Activated T-helper 1 cell treated with Interleukin-2 at 50 U/mL for 16 hours (primary cell): ENCODE measurements around the gene KCNH6.

Experiments used
- DNase-seq: peaks from one replicate; pipeline ENCODE4 v3.0.0-alpha.2; 2020; ENCODE audit warnings: low read depth

Gene KCNH6

DNA sequence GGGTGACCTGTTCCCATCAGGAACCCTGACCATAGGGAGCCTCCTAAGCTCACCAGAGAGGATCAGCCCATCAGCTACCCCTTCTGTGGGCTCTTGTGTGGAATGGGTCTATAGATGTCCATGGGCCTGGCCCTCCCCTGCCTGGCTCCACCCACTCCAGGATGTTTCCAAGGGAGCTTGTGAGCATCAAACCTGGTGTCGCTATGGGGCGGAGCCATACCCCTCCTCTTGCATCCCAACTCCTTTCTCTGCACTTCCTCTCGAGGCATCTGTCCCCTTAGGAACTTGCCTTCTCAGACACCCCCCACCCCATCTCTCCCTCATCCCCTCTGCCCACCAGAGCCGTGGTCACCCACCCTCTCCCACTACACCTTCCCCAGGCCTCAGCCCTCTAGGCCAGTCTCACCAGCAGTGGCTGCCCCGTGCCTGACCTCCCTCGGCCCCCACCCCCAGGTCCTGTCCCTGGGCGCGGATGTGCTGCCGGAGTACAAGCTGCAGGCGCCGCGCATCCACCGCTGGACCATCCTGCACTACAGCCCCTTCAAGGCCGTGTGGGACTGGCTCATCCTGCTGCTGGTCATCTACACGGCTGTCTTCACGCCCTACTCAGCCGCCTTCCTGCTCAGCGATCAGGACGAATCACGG, 10.4 kb downstream of the KCNH6 start:
- no peak for DNase-seq

DNA sequence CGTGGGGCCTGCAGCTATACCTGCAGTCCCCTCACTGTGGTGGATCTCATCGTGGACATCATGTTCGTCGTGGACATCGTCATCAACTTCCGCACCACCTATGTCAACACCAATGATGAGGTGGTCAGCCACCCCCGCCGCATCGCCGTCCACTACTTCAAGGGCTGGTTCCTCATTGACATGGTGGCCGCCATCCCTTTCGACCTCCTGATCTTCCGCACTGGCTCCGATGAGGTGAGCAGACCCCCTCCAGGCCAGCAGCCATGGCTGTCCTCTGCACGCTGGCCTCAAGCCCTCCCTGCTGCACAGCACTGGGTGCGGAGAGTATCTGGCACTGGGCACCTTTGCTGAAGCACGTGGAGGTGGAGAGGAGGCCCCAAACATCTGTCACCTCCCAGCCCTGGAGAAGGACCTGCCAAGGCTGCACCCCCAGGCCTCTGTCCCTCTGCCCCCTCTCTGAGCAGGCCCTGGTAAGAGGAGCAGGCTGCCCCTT, 11.0 kb downstream of the KCNH6 start:
- DNase-seq, result no peak

DNA sequence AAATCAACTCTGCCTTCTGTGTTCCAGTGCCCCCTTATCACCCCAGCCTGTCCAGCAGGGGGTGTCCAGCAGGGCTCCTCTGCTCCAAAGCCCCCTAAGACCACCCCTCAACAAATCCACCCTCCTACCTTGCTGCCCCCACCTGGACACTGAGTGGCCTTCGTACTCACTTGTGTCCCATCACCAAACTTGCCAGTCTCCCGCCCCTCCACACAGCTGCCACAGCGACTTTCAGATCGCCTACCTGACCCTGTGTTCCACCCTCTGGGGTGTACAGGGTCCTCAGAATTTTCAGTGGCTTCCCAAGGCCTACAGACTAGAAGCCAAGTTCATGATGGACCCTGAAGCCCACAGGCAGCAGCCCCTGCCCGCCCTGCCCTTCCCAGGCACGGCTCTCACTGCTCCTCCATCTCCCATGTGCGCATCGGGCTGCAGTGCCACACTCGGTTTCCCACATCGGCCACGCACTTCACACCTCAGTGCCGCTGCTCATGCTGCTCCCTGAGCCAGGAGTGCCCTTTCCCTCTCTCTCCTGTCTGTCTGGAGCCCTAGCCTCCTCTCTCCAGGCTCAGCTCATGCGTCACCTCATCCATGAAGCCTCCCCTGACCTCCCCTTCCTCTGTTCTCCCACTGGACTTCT, 11.8 kb downstream of the KCNH6 start:
- DNase-seq, result no peak

GRCh38 chr17:63535640-63536039, 12.5 kb downstream of the KCNH6 start:
- no peak for DNase-seq

DNA sequence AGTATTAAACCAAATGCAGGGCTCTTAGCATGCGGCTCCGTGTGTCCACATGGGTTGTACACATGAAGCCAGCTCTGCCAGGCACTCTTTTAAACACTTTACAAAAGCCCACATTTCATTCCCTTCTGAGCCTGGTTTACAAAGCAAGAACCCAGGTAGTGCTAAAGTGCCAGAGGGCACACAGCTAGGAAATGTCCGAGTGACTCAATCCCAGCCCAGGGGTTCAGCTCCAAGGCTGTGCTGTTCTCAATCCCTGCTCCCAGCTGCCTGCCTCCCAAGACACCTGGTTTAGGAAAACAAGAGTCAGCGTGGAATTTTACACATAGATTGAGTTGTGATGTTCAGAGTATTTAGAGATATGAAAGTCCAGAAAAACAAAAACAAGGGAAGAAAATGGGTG, 13.8 kb downstream of the KCNH6 start:
- DNase-seq, result no peak

- no peak for DNase-seq
Measured at GRCh38 chr17:63537991-63538692, 15.0 kb downstream of the KCNH6 start.

- DNase-seq, result no peak
Measured at GRCh38 chr17:63538693-63539595, 15.8 kb downstream of the KCNH6 start.

GRCh38 chr17:63540590-63540989, 17.4 kb downstream of the KCNH6 start:
- no peak for DNase-seq

GRCh38 chr17:63542218-63542545, 19.0 kb downstream of the KCNH6 start:
- no peak for DNase-seq

DNA sequence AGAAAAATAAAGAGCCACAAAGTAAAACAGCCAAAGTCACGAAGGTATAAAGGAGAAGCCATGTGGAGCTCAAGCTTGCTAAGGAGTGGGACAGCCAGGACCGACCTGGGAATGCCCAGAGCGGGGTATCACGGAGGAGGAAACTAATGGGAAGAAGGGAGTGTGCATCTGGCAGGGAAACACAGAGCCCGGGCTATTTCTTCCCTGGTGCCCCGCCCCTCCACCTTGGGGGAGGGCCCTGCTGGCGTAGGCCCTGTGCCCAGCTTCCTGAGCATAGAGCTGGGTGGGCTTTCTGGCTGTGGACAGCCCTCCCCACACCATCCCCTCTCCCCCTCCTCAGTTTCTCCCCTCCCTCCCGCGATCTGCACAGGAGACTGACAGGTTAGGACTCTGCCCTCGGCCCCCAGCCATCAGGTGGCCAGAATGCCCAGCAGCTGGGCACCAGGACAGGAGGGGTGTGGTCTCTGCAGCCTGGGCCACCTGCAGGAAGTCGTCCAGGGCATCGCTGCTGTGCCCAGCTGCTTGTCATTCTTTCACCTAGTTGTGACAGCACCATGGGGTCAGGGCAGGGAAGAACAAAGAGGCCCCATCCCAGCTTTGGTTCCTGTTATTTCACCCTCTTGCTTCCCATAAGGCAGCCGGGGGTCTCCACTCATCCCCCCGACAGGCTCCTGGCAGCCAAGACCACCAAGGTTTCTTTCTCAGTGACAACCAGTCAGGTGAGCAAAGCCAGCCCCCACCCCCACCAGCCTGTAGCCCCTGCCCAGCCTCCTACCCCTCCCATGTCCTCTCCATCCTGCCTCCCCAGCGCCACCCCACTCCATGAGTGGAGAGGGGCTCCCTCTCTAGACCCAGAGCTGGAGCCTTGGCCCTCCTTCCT, 20.0 kb downstream of the KCNH6 start:
- no peak for DNase-seq

GRCh38 chr17:63543822-63544420, 20.8 kb downstream of the KCNH6 start:
- no peak for DNase-seq

DNA sequence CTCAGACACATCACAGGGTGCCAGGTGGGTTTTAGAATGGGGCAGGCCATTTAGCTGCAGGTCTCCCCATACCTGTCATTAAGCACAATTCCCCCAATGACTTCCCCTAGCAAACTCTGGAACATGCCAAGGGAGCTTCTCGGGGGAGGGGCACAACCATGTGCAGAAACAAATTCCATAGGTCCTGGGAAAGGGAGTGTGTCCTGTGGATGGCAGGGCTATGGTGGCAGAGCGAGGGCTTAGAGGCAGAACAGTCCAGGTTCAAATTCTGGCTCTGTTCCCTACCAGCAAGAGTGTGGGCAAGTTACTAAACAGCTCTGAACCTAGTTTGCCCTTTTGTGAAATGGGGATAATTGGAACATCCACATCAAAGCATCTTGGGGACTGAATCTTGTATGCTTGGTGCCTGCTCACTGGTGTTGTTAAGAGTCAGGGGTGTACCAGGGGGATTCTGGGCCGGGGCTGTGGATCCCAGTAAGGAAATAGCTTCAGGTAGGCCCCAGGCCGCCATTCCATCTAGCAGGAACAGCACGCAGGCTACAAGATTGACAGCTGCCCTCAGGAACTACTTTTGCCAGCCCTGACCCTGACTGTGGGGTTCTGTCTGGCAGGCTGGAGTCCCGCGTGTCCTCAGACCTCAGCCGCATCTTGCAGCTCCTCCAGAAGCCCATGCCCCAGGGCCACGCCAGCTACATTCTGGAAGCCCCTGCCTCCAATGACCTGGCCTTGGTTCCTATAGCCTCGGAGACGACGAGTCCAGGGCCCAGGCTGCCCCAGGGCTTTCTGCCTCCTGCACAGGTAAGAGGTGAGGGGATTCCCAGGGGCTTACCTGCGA, 21.5 kb downstream of the KCNH6 start:
- no peak for DNase-seq

DNA sequence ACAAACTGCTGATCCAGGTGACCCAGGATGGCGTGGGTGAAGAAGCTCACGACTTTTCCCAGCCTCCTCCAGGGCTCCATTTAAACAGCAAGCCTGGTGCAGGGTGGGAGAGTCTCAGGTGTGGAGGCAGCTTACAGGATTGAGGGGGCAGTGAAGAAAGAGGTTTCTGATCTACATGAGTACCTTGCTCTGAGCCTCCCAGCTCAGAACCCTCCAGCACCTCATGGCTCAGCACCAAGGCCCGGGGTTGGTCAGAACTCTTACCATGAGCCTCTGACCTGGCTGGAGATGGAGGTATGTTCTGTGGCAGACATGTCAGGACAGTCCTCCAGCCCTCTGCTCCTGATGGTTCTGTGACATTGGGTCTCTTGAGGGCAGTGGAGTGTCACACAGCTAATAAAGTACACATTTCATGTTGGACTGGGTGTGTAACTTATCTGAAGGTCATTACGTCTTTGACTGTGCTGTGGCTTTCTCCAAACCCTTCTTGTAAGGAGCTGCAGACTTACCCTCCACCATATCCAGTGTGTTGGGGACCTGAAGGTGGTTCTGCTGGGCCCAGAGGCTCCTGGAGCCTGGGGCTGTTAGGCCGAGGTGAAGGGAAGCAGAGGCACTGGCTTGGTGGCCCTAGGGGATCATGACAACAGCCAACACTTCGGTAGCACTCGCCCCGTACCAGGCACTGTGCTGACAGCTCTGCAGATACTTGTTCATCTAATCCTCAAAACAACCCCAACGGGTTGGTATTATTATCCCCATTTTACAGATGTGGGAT, 23.3 kb downstream of the KCNH6 start:
- DNase-seq, result no peak

DNA sequence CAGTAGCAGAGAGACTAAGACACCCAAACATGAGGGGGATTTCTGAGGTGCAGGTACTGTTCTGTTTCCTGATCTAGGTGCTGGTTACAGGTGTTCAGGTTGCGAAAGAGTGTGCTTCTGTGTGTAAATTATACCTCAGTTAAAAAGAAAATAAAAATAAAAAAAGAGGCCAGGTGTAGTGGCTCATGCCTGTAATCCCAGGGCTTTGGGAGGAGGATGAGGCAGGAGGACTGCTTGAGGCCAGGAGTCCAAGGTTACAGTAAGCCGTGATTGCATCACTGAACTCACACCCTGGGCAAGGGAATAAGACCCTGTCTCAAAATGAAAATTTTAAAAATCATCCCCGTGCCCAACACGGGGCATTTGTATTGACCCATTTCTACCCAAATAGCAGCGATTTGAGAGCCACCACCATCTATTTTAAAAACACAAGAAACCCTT, 23.9 kb downstream of the KCNH6 start:
- DNase-seq, result no peak

GRCh38 chr17:63549289-63549945, 26.3 kb downstream of the KCNH6 start:
- DNase-seq, result no peak

DNA sequence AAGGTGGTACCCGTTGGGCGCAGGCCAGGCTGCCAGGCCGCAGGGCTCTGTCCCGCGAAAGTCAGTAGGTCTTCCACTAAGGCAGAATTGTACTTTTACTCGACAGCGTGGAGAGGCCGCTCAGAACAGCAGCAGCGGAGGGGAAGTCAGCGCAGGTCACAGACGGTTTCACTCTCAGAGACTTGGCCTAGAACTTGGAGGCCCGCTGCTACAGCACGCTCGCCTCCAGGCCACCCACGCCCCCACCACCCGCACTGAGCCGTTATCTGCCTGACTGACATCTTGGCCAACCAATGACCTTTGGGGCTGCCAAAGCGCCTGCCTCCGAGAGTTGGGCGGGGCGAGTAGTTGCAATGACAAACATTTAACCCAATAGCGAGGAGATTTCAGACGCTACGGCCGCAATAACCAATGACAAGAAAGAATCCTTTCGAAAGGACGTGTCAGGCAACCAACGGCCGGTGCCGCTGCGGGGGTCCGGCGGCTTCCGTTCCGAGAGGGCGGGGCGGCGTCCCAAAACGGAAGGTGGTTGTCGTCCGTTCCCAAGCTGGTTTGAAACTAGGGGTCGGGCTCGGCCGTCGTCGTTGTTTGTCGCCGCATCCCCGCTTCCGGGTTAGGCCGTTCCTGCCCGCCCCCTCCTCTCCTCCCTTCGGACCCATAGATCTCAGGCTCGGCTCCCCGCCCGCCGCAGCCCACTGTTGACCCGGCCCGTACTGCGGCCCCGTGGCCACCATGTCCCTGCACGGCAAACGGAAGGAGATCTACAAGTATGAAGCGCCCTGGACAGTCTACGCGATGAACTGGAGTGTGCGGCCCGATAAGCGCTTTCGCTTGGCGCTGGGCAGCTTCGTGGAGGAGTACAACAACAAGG, 27.0 kb downstream of the KCNH6 start, which contains the start of gene DCAF7:
Gene DCAF7 (plus strand): TSS at position 532 of the 871 bp plus-strand sequence. CDS start 201 bp downstream, at position 733.
- DNase-seq, result peak; percentile 98
